ENCODE measurements around the gene CPSF7.

Gene CPSF7

GRCh38 chr11:61357233-61357893 lies 72.4 kb downstream of the CPSF7 start:
- DNase-seq (ENCODE audit: low read depth in 2 of 2) = no peak

GRCh38 chr11:61356706-61357105 lies 73.1 kb downstream of the CPSF7 start:
- no peak for DNase-seq (ENCODE audit: low read depth in 2 of 2)

GRCh38 chr11:61354208-61354607 lies 75.6 kb downstream of the CPSF7 start:
- DNase-seq (ENCODE audit: low read depth in 2 of 2) = no peak

- no peak for DNase-seq (ENCODE audit: low read depth in 2 of 2)
These were observed 76.4 kb downstream of the CPSF7 start for GRCh38 chr11:61353131-61354067.

Measured in activated CD8-positive, alpha-beta memory T cell treated with anti-CD3 and anti-CD28 coated beads for 4 hours (primary cell).